Activated effector memory CD4-positive, alpha-beta T cell treated with anti-CD3 and anti-CD28 coated beads, Interleukin-2, amount 50 U/mL, for 16 hours (primary cell): ENCODE results near the gene TMIE.

Experiments used
- DNase-seq: peaks from one replicate; pipeline ENCODE4 v3.0.0-alpha.2; 2020

Gene TMIE

GRCh38 chr3:46709721-46710120 is 8.5 kb downstream of the TMIE start:
- peak; percentile 54 for DNase-seq

- DNase-seq = peak; percentile 30
These were observed 9.0 kb downstream of the TMIE start for GRCh38 chr3:46710229-46710628.

GRCh38 chr3:46710671-46711295 is 9.6 kb downstream of the TMIE start:
- peak; percentile 30 for DNase-seq

GRCh38 chr3:46711305-46711704 is 10.1 kb downstream of the TMIE start:
- DNase-seq = peak; percentile 53

- no peak for DNase-seq
These were observed 10.6 kb downstream of the TMIE start for GRCh38 chr3:46711760-46712159.

- DNase-seq = peak; percentile 48
These were observed 11.2 kb downstream of the TMIE start for GRCh38 chr3:46712191-46713049.

GRCh38 chr3:46713050-46713897 is 12.1 kb downstream of the TMIE start:
- peak; percentile 54 for DNase-seq

GRCh38 chr3:46713898-46714552 is 12.8 kb downstream of the TMIE start:
- DNase-seq = peak; percentile 70

GRCh38 chr3:46714728-46715506 is 13.7 kb downstream of the TMIE start:
- DNase-seq = peak; percentile 49

GRCh38 chr3:46715507-46716175 is 14.4 kb downstream of the TMIE start:
- peak; percentile 45 for DNase-seq

- DNase-seq = no peak
These were observed 15.6 kb downstream of the TMIE start for GRCh38 chr3:46716461-46717441.

- DNase-seq = no peak
These were observed 16.4 kb downstream of the TMIE start, which contains the start of gene PRSS50 for GRCh38 chr3:46717447-46718231. PRSS50 (minus strand) TSS chr3:46717869; CDS start chr3:46717824, 45 bp downstream.

GRCh38 chr3:46719044-46719565 is 17.9 kb downstream of the TMIE start:
- no peak for DNase-seq

- DNase-seq = no peak
These were observed 18.6 kb downstream of the TMIE start for GRCh38 chr3:46719735-46720271.

GRCh38 chr3:46721009-46721408 is 19.8 kb downstream of the TMIE start:
- DNase-seq = no peak

- no peak for DNase-seq
These were observed 21.3 kb downstream of the TMIE start for GRCh38 chr3:46722443-46722842.

GRCh38 chr3:46724424-46724823 is 23.2 kb downstream of the TMIE start:
- DNase-seq = no peak

GRCh38 chr3:46725621-46726314 is 24.6 kb downstream of the TMIE start:
- DNase-seq = no peak
